SK-N-MC (cell line): ENCODE data around the gene SDC4.

Experiments used
- DNase-seq: peaks from one replicate; pipeline ENCODE4 v3.0.0-alpha.2; 2011; ENCODE audit warnings: low read depth, low spot score
- H3K27ac ChIP-seq: fragments of 200-600 bp; sonication (generic); 2 replicates; pipeline ENCODE4 v1.5.1; 2016; ENCODE audit warnings: mixed run types
- H3K36me3 ChIP-seq: fragments of 200-600 bp; sonication (generic); 2 replicates; pipeline ENCODE4 v1.6.1; 2017; ENCODE audit warnings: antibody characterized with exemption, low read length, mixed read lengths; ENCODE audit not compliant: insufficient read depth
- H3K4me3 ChIP-seq: fragments of 200-600 bp; sonication (generic); 2 replicates; pipeline ENCODE4 v1.5.1; 2016
- H3K9ac ChIP-seq: fragments of 200-600 bp; sonication (generic); 2 replicates; pipeline ENCODE4 v1.8.0; 2017; ENCODE audit warnings: mixed run types, mixed read lengths; ENCODE audit not compliant: insufficient read length
- H3K9me3 ChIP-seq: fragments of 200-600 bp; sonication (generic); 2 replicates; pipeline ENCODE4 v1.6.1; 2017; ENCODE audit warnings: low read depth, mild to moderate bottlenecking, antibody characterized with exemption, low read length, moderate library complexity, mixed read lengths
- EZH2 ChIP-seq: fragments of 200-600 bp; sonication (generic); IDR thresholded peaks from one replicate; pipeline ENCODE4 v1.6.1; 2017; ENCODE audit warnings: antibody characterized with exemption
- FOXP2 ChIP-seq: optimal IDR thresholded peaks from 2 replicates; pipeline ENCODE3; 2011; ENCODE audit warnings: mild to moderate bottlenecking, moderate library complexity; ENCODE audit not compliant: insufficient read depth; ENCODE audit errors: extremely low read length, control extremely low read depth
- POLR2AphosphoS5 ChIP-seq: IDR thresholded peaks from 2 replicates; pipeline ENCODE4 v1.6.1; 2012; ENCODE audit warnings: mild to moderate bottlenecking, low read depth, low read length, borderline replicate concordance

SDC4 gene

DNA sequence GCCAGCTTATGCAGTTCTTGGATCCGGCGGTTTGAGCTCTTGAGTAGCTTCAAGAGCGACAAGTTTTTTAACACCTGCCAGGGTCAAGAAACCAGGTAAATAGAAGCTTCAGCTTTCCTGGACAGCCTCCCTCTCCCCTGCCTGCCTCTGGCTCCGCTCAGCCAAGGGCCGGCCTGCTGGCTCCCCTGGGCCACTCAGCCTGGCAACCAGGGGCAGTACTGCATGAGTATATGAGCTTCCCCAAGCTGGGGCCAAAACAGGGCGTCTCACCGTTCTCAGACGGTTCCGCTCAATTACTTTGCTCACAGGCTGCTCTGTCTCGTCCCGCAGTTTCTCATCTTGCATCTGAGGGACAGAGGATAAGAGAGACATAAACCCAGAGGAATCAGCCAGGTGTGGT, 29.0 kb upstream of the SDC4 start:
- TF ChIP-seq EZH2 (no peak), POLR2AphosphoS5 (no peak), FOXP2 (no peak)
- Histone ChIP-seq H3K9me3 (no peaks in the 10 kb centered on the region), H3K36me3 (no peaks in the 10 kb centered on the region), H3K9ac (no peak overlapping the region), H3K27ac (no peak overlapping the region), H3K4me3 (no peak overlapping the region)
- DNase-seq: no peak

DNA sequence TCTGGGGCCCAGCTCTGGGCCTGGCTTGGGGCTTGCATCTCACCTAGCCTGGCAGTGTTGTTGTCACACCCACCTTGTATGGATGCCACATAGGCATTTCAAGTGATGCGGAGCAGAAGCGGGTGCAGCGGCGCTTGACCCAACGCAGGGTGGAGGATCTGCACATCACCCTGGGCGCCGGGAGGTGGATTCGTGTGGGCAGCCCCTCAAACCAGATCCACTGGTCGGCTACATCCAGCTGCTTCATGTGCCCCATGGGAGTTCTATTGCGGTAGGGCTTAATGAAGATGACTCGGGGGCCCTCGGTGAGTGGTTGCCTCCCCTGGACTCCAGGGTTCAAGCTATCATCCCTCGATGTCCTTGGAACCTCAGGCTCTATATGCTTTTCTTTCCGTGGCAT, 26.7 kb upstream of the SDC4 start:
- no peaks in the 10 kb centered on the region for H3K9me3 ChIP-seq
- H3K27ac ChIP-seq: no peak overlapping the region
- DNase-seq: no peak
- H3K4me3 ChIP-seq: no peak overlapping the region
- TF ChIP-seq EZH2 (no peak), POLR2AphosphoS5 (no peak), FOXP2 (no peak)
- no peak overlapping the region for H3K9ac ChIP-seq
- H3K36me3 ChIP-seq: no peaks in the 10 kb centered on the region

DNA sequence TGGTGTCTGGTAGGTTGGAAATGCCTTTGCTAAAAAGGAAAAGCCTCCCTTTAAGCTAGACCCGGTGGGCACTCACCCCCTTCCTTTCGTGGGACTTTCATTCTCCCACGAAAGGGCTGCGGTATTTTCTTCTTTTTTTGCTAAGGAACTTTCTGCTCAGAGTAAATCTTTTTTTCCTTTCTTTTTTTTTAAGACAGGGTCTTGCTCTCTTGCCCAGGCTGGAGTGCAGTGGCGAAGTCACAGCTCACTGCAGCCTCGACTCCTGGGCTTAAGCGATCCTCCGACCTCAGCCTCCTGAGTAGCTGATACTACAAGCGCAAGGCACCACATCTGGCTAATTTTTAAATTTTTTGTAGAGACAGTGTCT, 25.9 kb upstream of the SDC4 start:
- H3K36me3 ChIP-seq: no peaks in the 10 kb centered on the region
- no peak overlapping the region for H3K4me3 ChIP-seq
- TF ChIP-seq POLR2AphosphoS5 (no peak), FOXP2 (no peak), EZH2 (no peak)
- no peaks in the 10 kb centered on the region for H3K9me3 ChIP-seq
- no peak for DNase-seq
- no peak overlapping the region for H3K27ac ChIP-seq
- no peak overlapping the region for H3K9ac ChIP-seq

- DNase-seq: no peak
- Histone ChIP-seq H3K9me3 (no peaks in the 10 kb centered on the region), H3K9ac (no peak overlapping the region), H3K36me3 (peaks cover 3% of the 10 kb centered on the region), H3K4me3 (no peak overlapping the region), H3K27ac (no peak overlapping the region)
- no peak for TF ChIP-seq POLR2AphosphoS5
- TF ChIP-seq FOXP2: no peak
- TF ChIP-seq EZH2: no peak
Observed at GRCh38 chr20:45373353-45374100, 25.3 kb upstream of the SDC4 start.

DNA sequence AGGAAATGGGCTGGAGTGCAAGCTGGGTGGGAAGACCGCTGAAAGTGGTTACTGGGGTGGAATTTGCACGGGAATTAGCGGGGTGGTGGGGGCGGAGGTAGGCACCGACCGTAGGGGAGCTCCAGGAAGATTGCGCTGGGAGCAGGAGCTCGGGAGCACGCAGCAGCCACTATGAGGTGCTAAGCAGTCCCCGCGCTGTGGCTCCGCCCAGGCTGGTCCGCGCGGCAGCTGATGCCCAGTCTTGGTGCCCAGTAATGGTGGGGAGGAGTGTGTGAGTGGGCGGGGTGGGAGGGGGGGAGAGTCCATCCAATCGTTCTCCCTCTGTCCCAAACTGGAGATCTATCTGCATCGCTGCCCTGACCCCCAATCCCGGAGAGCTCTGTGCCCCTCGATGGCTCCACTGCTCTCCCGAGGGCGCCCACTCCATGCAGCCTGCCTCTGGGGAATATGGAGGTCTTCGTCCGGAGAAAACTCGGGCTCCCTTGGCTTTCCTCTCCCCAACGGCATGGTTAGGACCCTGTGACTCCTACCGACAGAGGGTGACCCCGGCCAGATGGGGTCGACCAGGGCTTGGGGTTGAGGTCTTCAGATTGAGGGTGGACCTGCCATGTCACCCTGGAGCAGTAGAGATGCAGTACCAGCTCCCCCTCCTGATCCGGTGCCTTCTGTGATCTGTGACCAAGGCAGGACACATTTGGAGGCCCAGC, 24.6 kb upstream of the SDC4 start:
- Histone ChIP-seq H3K9ac (no peak overlapping the region), H3K27ac (no peak overlapping the region), H3K36me3 (peaks cover 6% of the 10 kb centered on the region), H3K9me3 (no peaks in the 10 kb centered on the region), H3K4me3 (no peak overlapping the region)
- TF ChIP-seq EZH2 (no peak), POLR2AphosphoS5 (no peak), FOXP2 (no peak)
- no peak for DNase-seq

GRCh38 chr20:45372241-45372640, 24.0 kb upstream of the SDC4 start:
- Histone ChIP-seq H3K4me3 (no peak overlapping the region), H3K36me3 (peaks cover 11% of the 10 kb centered on the region), H3K27ac (no peak overlapping the region), H3K9me3 (no peaks in the 10 kb centered on the region), H3K9ac (no peak overlapping the region)
- TF ChIP-seq EZH2 (no peak), POLR2AphosphoS5 (no peak), FOXP2 (no peak)
- no peak for DNase-seq

DNA sequence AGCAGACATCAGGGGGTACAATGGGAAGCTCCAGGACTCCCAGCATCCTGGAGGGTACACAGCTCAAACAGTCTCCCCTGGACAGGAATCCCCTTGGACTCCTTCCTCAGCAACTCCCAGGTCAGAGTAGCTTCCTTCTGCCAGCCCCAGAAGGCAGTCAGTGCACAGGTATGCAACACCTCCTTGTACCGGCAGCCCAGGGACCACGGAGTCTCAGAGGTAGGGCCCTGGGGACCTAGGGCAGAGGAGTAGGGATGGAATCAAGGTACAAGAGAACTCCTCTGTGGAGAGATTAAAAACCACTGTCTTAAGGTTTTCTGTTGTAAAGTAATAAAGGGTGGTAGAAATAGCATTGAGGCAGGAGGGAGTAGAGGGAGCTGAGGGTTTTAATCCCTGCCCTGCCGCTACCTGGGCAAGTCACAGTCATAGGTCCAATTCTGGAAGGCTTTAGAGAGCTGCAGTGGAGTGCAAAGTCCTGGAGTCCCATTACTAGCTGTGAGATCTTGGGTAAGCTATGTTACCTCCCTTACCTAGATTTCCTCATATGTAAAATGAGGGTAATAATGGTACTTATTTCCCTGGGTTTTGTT, 22.4 kb upstream of the SDC4 start:
- TF ChIP-seq EZH2: no peak
- no peak for TF ChIP-seq POLR2AphosphoS5
- TF ChIP-seq FOXP2: no peak
- Histone ChIP-seq H3K9me3 (no peaks in the 10 kb centered on the region), H3K27ac (no peak overlapping the region), H3K9ac (no peak overlapping the region), H3K36me3 (peaks cover 20% of the 10 kb centered on the region), H3K4me3 (no peak overlapping the region)
- no peak for DNase-seq

DNA sequence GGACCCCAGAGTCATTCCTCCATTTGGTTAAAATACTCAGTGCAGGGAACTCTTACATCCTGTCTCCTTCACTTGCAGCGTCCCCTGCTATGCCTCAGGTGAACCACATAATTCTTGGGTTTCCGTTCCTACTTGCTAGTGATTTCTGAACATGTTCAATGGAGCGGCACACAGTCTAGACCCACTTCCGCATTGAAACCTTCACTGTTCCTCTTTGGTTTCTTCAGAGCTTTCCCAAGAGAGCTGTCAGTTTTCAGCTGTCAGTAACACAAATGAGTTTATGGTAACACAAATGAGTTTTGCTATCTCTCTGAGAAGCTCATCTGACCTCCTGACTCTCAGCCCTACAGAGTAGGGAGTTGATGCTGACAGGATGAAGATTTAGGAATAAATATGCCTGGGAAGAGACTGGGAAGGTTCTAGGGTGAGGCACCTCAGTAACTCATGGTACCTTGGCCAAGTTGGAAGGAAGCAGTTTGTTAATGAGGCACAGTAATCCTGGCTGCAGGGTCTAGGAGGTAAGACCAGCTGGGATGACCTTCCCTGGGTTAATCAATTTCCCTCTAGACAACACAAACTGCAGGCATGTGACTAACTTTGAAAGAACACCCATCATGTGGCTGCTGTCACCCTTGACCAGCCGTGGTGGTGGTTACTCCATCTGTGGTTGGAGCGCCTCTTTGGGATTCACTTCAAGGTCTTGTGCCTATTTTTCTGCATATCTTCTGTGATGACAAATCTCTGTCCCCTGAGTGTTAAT, 20.2 kb upstream of the SDC4 start:
- DNase-seq: no peak
- no peak overlapping the region for H3K4me3 ChIP-seq
- no peaks in the 10 kb centered on the region for H3K9me3 ChIP-seq
- H3K27ac ChIP-seq: no peak overlapping the region
- H3K9ac ChIP-seq: no peak overlapping the region
- TF ChIP-seq FOXP2 (no peak), EZH2 (no peak), POLR2AphosphoS5 (no peak)
- H3K36me3 ChIP-seq: peaks cover 20% of the 10 kb centered on the region
